Adrenal gland (tissue), 12 donors: ENCODE results near the gene YPEL2. TPM values are rescaled to one million over a fixed set of nuclear protein-coding genes. Genes with fewer than 3 reads are reported as not detected.

ENCODE experiments used
- DNase-seq, 7 donors: peaks; one replicate each; pipeline ENCODE4 v3.0.0-alpha.2; 2019 to 2020
- H3K27ac ChIP-seq, 5 donors: fragments of 200-600 bp; sonication (generic) in 4 of 5; 1 replicate in 3 of 5; 2 replicates in 2 of 5; pipeline versions ENCODE4 v1.5.1 to v1.8.0; 2016 to 2020; ENCODE audit warnings: mild to moderate bottlenecking in 1 of 5
- H3K27me3 ChIP-seq: fragments of 200-600 bp; 2 replicates; pipeline ENCODE4 v1.8.0; 2021
- H3K36me3 ChIP-seq, 2 donors: fragments of 200-600 bp; replicated peaks in 1 of 2; 1 replicate in 1 of 2; 2 replicates in 1 of 2; pipeline versions ENCODE4 v1.5.1 to v1.8.0; 2018 to 2022
- H3K4me1 ChIP-seq, 2 donors: fragments of 200-600 bp; replicated peaks in 1 of 2; 1 replicate in 1 of 2; 2 replicates in 1 of 2; pipeline versions ENCODE4 v1.5.1 to v1.8.0; 2018 to 2021
- H3K4me3 ChIP-seq, 4 donors: fragments of 200-600 bp; sonication (generic) in 3 of 4; one replicate each; pipeline ENCODE4 v1.5.1; 2016 to 2018
- H3K9me3 ChIP-seq, 3 donors: fragments of 200-600 bp; sonication (generic) in 1 of 3; replicated peaks in 1 of 3; 1 replicate in 2 of 3; 2 replicates in 1 of 3; pipeline versions ENCODE4 v1.5.1 to v1.8.0; 2016 to 2021
- CTCF ChIP-seq, 6 experiments: fragments of 450-650 bp in 4 of 6; fragments of 200-600 bp in 2 of 6; sonication (generic) in 1 of 6; IDR thresholded peaks; 1 replicate in 5 of 6; 2 replicates in 1 of 6; pipeline versions ENCODE4 v1.5.1 to v1.8.0; 2016 to 2021; ENCODE audit warnings: antibody characterized with exemption in 6 of 6, mild to moderate bottlenecking in 2 of 6, moderate library complexity in 1 of 6
- POLR2A ChIP-seq, 2 donors: fragments of 450-650 bp; IDR thresholded peaks; one replicate each; pipeline ENCODE4 v1.6.1; 2017; ENCODE audit warnings: antibody characterized with exemption in 2 of 2, mild to moderate bottlenecking in 2 of 2, moderate library complexity in 1 of 2
- WGBS, 4 donors: extraction: QIAGEN DNeasy Blood & Tissue Kit in 2 of 4; methylation state at CpG; one replicate each; pipeline versions ENCODE4 v1.1.5 to v1.1.7; 2013 to 2017; 5-methylcytosine and 5-hydroxymethylcytosine counted together
- intact Hi-C, 2 donors: fragments of 100-400 bp; cut with DNase I; formaldehyde crosslinking; loops; one replicate each; pipeline versions ENCODE4 v1.14.1 to v1.15.0; 2022 to 2023
- polyA plus RNA-seq, 3 donors: library from polyadenylated mRNA; stranded (reverse); fragments of 200-250 nt in 2 of 3; fragments of 350-450 nt in 1 of 3; fragmentation: Illumina TruSeq in 1 of 3; extraction: RNeasy Lipid Tissue Mini Kit (QIAGEN cat#74804) in 1 of 3; gene quantifications; one replicate each; pipeline ENCODE4 v1.2.3, GENCODE V29; 2013 to 2014
- total RNA-seq, 9 donors: library from RNA; depleted of rRNA in 4 of 9; stranded (reverse); fragments of >200 nt in 4 of 9; fragments of 120-200 nt in 1 of 9; fragmentation: NEBNext Ultra II Directional in 1 of 9; extraction: Animal tissue kit (Norgen Biotek cat#: 25700) in 1 of 9; gene quantifications; one replicate each; pipeline versions ENCODE4 v1.1.0 to v1.2.4, GENCODE V29; 2013 to 2023
- donor health status: healthy with polysubstance abuse.
- donor health status: Bipolar disorder and iron deficiency.
- donor health status: DM: yes; HTN: yes; CAD: no.
- donor health status: DM: no; HTN: no; CAD: no.
- donor health status: DM: no; HTN: no; CAD: no.
- donor health status: DM: yes; HTN: yes; CAD: no.

The YPEL2 gene
- total and polyA plus RNA-seq, 12 donors: 5.8 to 33.5 (median 18.3) TPM

GRCh38 chr17:59423903-59424302 is 92.4 kb downstream of the YPEL2 start:
- no peak overlapping the region for H3K4me3 ChIP-seq
- intact Hi-C loops: no loop called here
- H3K9me3 ChIP-seq: no peaks in the 10 kb centered on the region
- DNase-seq: no peak
- H3K27me3 ChIP-seq: no peaks in the 10 kb centered on the region
- peaks cover 31 to 48% of the 10 kb centered on the region in 2 donors for H3K4me1 ChIP-seq
- peak overlapping the region in 4 of 5 donors; percentile 69 to 91 (median 83) for H3K27ac ChIP-seq
- H3K36me3 ChIP-seq: no peaks in the 10 kb centered on the region
- WGBS, 4 donors: 89 to 93% (median 92%) methylated on average over 9 of the region's 9 CpGs
- TF ChIP-seq CTCF (IDR thresholded peaks at IDR 0.05) (no peak), POLR2A (IDR thresholded peaks at IDR 0.05) (no peak)

GRCh38 chr17:59424331-59424730 is 92.9 kb downstream of the YPEL2 start:
- no peaks in the 10 kb centered on the region for H3K27me3 ChIP-seq
- H3K9me3 ChIP-seq: no peaks in the 10 kb centered on the region
- intact Hi-C loops: no loop called here
- peak overlapping the region in 2 of 5 donors; percentile 74 to 90 for H3K27ac ChIP-seq
- peaks cover 31 to 48% of the 10 kb centered on the region in 2 donors for H3K4me1 ChIP-seq
- no peaks in the 10 kb centered on the region for H3K36me3 ChIP-seq
- 93 to 99% (median 96%) methylated on average over 4 of the region's 4 CpGs for WGBS, 4 donors
- DNase-seq: no peak
- H3K4me3 ChIP-seq: no peak overlapping the region
- TF ChIP-seq POLR2A (IDR thresholded peaks at IDR 0.05) (no peak), CTCF (IDR thresholded peaks at IDR 0.05) (no peak)

- peak in 3 of 7 donors; percentile 24 to 63 (median 43) for DNase-seq
- Histone ChIP-seq H3K27ac (peak overlapping the region in 3 of 5 donors; percentile 27 to 74 (median 72)), H3K4me1 (peaks cover 31 to 48% of the 10 kb centered on the region in 2 donors), H3K4me3 (no peak overlapping the region), H3K36me3 (no peaks in the 10 kb centered on the region), H3K27me3 (no peaks in the 10 kb centered on the region), H3K9me3 (no peaks in the 10 kb centered on the region)
- TF ChIP-seq CTCF (IDR thresholded peaks at IDR 0.05) (no peak), POLR2A (IDR thresholded peaks at IDR 0.05) (no peak)
- intact Hi-C loops: no loop called here
- WGBS, 4 donors: 61 to 76% (median 63%) methylated on average over 10 to 16 of the region's 16 CpGs
Measured at GRCh38 chr17:59425085-59425931, 93.9 kb downstream of the YPEL2 start.

- peak overlapping the region in 4 of 5 donors; percentile 13 to 74 (median 44) for H3K27ac ChIP-seq
- H3K4me1 ChIP-seq: peaks cover 31 to 48% of the 10 kb centered on the region in 2 donors
Measured at GRCh38 chr17:59426031-59426430, 94.6 kb downstream of the YPEL2 start.

More at GRCh38 chr17:59426031-59426430, 94.6 kb downstream of the YPEL2 start:
- no peak for DNase-seq
- intact Hi-C loops: no loop called here
- no peak for TF ChIP-seq CTCF (IDR thresholded peaks at IDR 0.05)
- TF ChIP-seq POLR2A (IDR thresholded peaks at IDR 0.05): no peak
- H3K27me3 ChIP-seq: no peaks in the 10 kb centered on the region
- no peaks in the 10 kb centered on the region for H3K36me3 ChIP-seq
- H3K9me3 ChIP-seq: no peaks in the 10 kb centered on the region
- WGBS, 4 donors: 84 to 97% (median 93%) methylated on average over 8 to 9 of the region's 9 CpGs
- no peak overlapping the region for H3K4me3 ChIP-seq
